NCI-H748 (cell line): Measurements from ENCODE around the gene WFDC10A.
"Not testable (repeated sequence)": the region's sequence is repeated elsewhere in the genome, so short reads cannot be mapped to it uniquely, and the experiment has no call there.

Experiments
- DNase-seq: peaks from one replicate; lab custom pipeline; 2025; ENCODE audit not compliant: unreplicated experiment; lab: John Stamatoyannopoulos, UW

WFDC10A gene

GRCh38 chr20:45647441-45648050 lies 18.0 kb downstream of the WFDC10A start:
- no peak for DNase-seq

- DNase-seq = no peak
These were observed 19.8 kb downstream of the WFDC10A start for GRCh38 chr20:45649312-45649863.

- DNase-seq = peak; percentile 24
These were observed 22.2 kb downstream of the WFDC10A start for GRCh38 chr20:45651726-45652125.

- DNase-seq = not testable (repeated sequence)
These were observed 27.5 kb downstream of the WFDC10A start for GRCh38 chr20:45657038-45657437.

- DNase-seq = no peak
These were observed 40.6 kb downstream of the WFDC10A start, which contains the start of gene WFDC11 for GRCh38 chr20:45670139-45670538. Gene WFDC11, minus strand, starts transcription at chr20:45670239. Its CDS starts 19,639 bp downstream, at chr20:45650600.

- no peak for DNase-seq
These were observed 43.2 kb downstream of the WFDC10A start for GRCh38 chr20:45672765-45673164.

GRCh38 chr20:45679650-45680049 lies 50.1 kb downstream of the WFDC10A start:
- DNase-seq = no peak
